HL-60/S4 treated with phorbol 12-myristate 13-acetate at 8.2 ng/mL for 4 days and 3 days (cell line): Measurements from ENCODE around the gene BMPR2.
"Not testable (repeated sequence)": the region's sequence is repeated elsewhere in the genome, so short reads cannot be mapped to it uniquely, and the experiment has no call there.

Experiments used
- in situ Hi-C: fragments of 300-500 bp; cut with MboI; formaldehyde crosslinking; loops from 2 replicates; pipeline ENCODE4 v1.15.0; 2022; ENCODE audit warnings: low sequenced_read_pairs

The BMPR2 gene

GRCh38 chr2:202375609-202376408 is at the start of gene BMPR2:
Gene BMPR2, plus strand, starts transcription at chr2:202376327. Its CDS starts 1,148 bp downstream, at chr2:202377475.
- in situ Hi-C loops: no loop called here

DNA sequence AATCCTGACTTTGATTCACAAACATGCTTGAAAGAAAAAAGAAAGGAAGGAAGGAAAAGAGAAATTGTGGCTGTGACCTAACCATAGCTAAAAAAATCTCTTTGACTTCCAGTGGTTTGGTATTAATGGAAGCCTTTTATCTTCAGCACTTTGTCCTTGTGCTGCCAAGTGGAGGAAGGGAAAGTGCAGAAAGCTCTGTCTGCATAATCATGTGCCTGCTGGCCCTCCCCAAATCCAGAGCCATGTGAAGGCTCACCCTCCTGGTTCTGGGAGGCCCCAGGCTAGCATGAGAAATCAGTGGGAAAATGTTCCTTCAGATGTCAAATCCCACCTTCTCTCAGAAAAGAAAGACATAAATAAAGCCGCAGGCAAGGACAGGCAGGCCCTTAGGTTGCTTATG is 48.3 kb upstream of the BMPR2 start:
- in situ Hi-C loops: no loop called here

DNA sequence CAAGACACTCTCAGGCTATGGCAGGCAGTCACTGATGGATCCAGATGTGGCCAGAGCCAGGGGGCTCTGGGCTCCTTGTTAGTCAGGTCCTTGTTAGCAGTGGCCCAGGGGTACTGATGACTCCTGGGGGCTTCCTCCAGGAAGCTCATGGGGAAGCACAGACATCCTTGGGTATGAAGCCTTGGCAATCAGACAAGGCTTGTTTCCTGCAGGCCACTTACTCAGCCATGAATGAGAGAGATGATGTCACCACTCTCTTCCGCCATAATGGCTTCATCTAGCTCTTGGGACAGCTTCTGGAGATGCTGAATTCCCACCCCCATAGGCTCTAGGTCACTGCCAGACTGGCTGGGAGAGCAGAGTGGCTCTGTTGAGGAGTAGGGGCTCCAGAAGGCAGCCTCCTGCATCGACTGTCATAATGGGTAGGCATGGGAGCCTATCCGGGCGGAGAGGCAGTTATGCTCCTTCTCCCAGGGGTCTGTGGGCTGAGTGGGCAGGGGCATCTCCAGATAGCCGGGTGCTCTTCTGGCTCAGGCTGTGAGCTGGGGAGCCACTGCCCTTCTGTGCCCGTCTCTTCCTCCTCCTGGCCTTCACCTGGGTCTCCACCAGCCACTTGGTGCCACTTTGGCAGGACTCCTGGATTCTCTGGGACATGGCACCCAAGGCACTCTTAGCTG is 40.2 kb upstream of the BMPR2 start:
- in situ Hi-C loops: no loop called here

DNA sequence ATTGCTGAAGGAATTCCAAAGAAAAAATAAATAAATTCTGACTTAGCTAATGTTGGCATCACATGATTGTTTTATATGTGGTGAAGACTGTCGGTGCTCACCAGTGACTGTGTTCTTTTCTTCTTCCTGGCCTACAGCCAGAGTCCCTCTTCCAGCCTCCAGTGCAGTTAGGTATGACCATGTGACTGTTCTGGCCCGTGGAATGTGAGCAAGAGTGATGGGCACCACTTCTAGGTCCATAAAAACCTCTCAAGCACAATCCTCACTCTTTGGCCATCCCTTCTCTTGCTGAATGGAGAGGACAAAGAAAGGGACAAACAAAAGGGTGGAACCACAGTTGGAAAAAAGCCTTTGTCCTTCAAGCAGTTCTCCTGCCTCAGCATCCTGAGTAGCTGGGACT is 39.0 kb upstream of the BMPR2 start:
- in situ Hi-C loops: no loop called here

DNA sequence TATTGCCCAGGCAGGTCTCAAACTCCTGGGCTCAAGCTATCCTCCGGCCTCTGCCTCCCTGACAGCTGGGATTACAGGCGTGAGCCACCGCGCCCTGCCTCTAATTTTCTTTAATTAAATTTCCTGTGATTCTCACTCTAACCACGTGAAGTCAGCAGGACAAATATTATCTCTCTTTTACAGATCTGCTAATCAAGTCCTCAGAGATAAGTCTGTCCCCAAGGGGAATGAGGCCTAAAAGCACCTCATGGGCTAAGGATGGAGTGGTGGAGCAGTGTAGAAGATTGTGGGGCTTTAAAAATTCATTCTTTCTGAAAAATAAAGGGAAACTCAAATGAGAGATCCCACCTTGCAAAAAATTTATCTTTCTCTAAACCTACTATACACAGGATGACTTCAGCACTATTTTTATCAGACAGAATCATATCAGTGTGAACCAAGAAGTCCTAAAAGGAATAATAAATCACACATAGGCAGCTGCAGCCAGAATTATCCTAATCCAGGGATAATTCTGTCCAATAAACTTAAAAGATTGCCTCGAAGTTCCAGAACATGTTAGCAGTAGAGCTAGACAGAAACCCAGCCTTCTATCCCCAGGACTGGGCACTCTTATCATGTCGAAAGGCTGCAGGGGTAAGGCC is 38.3 kb upstream of the BMPR2 start:
- in situ Hi-C loops: no loop called here

- in situ Hi-C loops: no loop called here
These were observed 36.9 kb upstream of the BMPR2 start for GRCh38 chr2:202339071-202339870.

- in situ Hi-C loops: no loop called here
These were observed 31.9 kb upstream of the BMPR2 start for GRCh38 chr2:202344178-202344577.

GRCh38 chr2:202346180-202346579 is 29.9 kb upstream of the BMPR2 start:
- in situ Hi-C loops: no loop called here

- in situ Hi-C loops: no loop called here
These were observed 22.7 kb upstream of the BMPR2 start for GRCh38 chr2:202353430-202353829.

DNA sequence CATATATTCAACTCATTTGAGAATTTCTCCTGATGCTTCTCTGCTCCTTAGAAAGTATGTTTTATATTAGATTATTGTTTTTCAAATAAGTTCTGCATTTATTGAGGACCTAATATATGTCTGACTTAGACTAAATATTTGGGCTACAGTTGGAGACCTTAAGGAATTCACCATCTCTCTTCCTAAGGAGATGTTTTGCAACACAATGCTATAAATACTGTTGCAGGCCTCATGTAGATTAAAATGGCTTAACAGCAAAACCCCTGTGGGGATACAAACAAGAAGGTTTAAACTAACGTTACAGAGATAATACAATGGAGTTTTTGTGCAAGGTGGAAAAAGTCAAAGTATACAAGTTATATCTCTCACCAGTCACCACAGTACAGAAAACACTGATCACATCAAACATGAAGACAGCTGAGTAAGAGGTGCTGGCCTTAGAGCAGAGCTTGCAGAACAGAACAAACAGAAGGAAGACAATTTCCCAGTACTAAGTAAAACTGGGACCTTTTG is 20.1 kb upstream of the BMPR2 start:
- in situ Hi-C loops: no loop called here

DNA sequence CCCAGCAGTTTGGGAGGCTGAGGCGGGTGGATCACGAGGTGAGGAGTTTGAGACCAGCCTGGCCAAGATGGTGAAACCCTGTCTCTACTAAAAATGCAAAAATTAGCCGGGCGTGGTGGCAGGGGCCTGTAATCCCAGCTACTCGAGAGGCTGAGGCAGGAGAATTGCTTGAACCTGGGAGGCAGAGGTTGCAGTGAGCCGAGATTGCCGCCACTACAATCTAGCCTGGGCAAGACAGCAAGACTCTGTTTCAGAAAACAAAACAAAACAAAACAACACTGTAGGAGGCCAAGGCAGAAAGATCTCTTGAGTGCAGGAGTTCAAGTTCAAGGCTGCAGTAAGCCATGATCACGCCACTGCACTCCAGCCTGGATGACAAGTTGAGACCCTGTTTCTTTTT is 17.2 kb upstream of the BMPR2 start:
- in situ Hi-C loops: not testable (repeated sequence)

- in situ Hi-C loops: no loop called here
These were observed 15.5 kb upstream of the BMPR2 start for GRCh38 chr2:202360646-202361045.

DNA sequence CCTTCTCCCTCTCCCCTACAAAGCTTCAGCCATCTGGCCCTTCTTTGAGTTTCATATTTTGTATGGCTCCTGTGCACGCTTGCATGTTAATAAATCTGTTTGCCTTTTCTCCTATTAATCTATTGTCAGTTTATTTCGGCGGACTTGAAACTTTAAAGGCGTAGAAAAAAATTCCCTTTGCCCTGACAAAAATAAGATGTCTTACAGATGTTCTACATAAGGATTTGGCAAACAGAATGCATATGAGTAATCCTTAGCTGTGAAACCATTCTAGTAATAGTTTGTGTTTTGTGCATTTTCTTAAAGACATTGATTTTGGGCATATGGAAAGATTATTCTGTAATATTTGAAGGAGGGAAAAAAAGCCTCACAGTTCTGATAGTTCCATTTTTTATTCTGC is 15.0 kb upstream of the BMPR2 start:
- in situ Hi-C loops: no loop called here

GRCh38 chr2:202373490-202373889 is 2.6 kb upstream of the BMPR2 start:
- in situ Hi-C loops: no loop called here

DNA sequence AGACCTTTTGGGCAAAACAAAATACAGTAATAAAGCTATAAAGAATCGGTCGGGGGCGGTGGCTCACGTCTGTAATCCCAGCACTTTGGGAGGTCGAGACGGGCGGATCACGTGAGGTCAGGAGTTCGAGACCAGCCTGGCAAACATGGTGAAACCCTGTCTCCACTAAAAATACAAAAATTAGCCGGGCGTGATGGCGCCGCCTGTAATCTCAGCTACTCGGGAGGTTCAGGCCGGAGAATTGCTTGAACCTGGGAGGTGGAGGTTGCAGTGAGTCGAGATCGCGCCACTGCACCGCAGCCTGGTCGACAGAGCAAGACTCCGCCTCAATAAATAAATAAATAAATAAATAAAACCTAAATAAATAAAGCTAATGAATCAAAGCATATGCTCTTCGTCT is 1.7 kb upstream of the BMPR2 start:
- in situ Hi-C loops: not testable (repeated sequence)

DNA sequence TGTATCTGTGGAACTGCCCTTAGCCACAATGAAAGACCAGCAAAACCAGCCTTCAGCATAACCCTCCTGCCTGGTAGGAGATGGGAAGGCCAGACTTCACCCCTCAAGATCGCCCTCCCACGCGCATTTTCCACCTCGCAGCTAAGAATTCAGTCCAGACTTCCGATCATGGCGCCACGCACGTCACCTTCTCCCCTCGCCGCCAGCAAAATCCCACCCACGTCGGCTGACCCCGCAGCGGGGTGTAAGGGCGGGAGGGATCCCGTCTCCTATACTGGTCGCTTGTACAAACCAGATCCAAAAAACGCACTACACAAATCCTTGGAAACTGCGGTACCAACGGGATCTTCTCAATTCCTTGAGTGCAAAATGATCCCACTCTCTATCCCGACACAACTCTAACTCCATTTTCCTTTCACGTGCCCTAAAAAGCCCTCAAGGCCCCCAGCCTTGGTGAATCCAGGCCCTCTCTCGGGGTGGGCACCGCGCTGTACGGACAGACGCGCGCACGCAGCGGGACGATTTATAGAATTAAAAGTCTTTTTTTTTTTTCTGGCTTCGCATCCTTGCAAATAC is 1.0 kb upstream of the BMPR2 start:
- in situ Hi-C loops: no loop called here

DNA sequence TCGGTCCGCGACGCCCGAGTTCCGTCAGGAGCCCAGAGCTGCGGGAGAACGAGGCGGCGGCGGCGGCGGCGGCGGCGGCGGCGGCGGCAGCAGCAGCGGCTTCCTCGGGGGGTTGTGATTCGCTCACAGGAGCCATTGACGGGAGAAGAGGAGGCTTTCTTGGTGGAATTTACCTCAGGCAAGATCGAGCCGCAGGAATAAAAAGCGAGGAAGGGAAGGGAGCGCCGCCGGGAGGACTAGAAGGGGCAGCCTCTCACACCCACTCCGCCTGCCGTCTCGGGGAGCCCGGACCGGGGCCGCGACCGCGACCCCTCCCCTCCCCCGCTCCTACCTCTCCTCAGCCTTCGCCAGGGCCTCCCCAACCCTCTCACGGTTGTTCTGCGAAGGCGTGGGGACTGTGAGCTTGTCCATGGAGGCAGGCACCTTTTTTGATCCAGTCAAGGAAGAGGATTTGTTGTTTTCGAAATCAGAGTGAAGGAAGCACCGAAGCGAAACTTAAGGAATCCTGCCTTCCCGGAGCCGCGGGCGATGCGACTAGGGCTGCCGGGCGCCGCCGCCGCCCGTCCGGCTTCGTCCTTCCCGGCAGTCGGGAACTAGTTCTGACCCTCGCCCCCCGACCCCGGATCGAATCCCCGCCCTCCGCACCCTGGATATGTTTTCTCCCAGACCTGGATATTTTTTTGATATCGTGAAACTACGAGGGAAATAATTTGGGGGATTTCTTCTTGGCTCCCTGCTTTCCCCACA is 506 bp downstream of the BMPR2 start:
- in situ Hi-C loops: no loop called here

GRCh38 chr2:202377207-202377761 is 1.2 kb downstream of the BMPR2 start:
- in situ Hi-C loops: no loop called here

DNA sequence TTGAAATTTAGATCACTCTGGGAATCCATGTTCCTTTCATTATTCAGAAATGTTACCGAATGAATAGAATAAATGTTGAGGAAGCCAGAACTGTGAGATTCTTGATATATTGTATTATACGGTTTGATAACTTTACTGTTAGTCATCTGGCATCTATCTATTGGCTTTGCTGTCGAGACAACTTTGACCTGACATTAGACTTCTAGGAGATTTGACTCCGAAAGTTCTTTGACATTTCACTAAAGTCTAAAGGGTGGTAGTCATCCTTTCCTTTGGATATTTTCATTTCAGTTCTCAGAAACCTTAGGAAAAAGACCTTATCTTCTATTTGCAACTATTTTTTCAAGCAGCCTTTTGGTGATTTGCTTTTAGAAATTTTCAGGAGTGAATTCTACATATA is 1.9 kb downstream of the BMPR2 start:
- in situ Hi-C loops: no loop called here
